MCF 10A (cell line): ENCODE data around the gene SLC30A4. TPM values are rescaled to one million over a fixed set of nuclear protein-coding genes. Genes with fewer than 3 reads are reported as not detected.

Source experiments
- BruUV-seq: library from RNA; stranded (reverse); fragments of 400-500 nt; replicated peaks from 2 replicates; lab custom pipeline; 2021; lab: Mats Ljungman, UMichigan
- CTCF ChIA-PET: fragments of 300-600 bp; sonication (Branson Sonifier 250); formaldehyde crosslinking; extraction: SDS; loops from one replicate; lab custom pipeline; 2021; ENCODE audit warnings: antibody characterized with exemption, inconsistent platforms; lab: Yijun Ruan, JAX
- POLR2A ChIA-PET: fragments of 300-600, 350-650 bp; sonication (Branson Sonifier 250); formaldehyde crosslinking; extraction: SDS; loops from one replicate; lab custom pipeline; 2020; ENCODE audit warnings: antibody characterized with exemption, inconsistent platforms; lab: Yijun Ruan, JAX
- DNase-seq: peaks from one replicate; pipeline ENCODE4 v3.0.0-alpha.2; 2018; ENCODE audit not compliant: unreplicated experiment
- H3K27ac Mint-ChIP-seq: one replicate; pipeline ENCODE4 v1.8.0; 2022; ENCODE audit warnings: mild to moderate bottlenecking, low read depth, mixed read lengths; ENCODE audit not compliant: unreplicated experiment
- H3K27me3 Mint-ChIP-seq: one replicate; pipeline ENCODE4 v1.8.0; 2022; ENCODE audit warnings: mixed read lengths; ENCODE audit not compliant: insufficient read depth, unreplicated experiment
- H3K36me3 Mint-ChIP-seq: one replicate; pipeline ENCODE4 v1.8.0; 2022; ENCODE audit warnings: mild to moderate bottlenecking, moderate library complexity, mixed read lengths; ENCODE audit not compliant: insufficient read depth, unreplicated experiment
- H3K4me1 Mint-ChIP-seq: one replicate; pipeline ENCODE4 v1.8.0; 2022; ENCODE audit warnings: mixed read lengths; ENCODE audit not compliant: insufficient read depth, unreplicated experiment
- H3K4me3 Mint-ChIP-seq: one replicate; pipeline ENCODE4 v1.8.0; 2022; ENCODE audit warnings: mild to moderate bottlenecking, moderate library complexity, mixed read lengths; ENCODE audit not compliant: unreplicated experiment
- H3K9me3 Mint-ChIP-seq: one replicate; pipeline ENCODE4 v1.8.0; 2022; ENCODE audit warnings: mixed read lengths; ENCODE audit not compliant: unreplicated experiment
- intact Hi-C: fragments of 100-400 bp; cut with micrococcal nuclease; formaldehyde crosslinking; loops from 2 replicates; pipeline ENCODE4 v1.14.1; 2022
- total RNA-seq: library from RNA; stranded (reverse); gene quantifications from 2 replicates; pipeline ENCODE4 v1.2.3, GENCODE V29; 2022
- TF ChIP-seq, protein P1 (sequence below): fragments of 200-600 bp; IDR thresholded peaks from one replicate; pipeline ENCODE4 v1.8.0; 2022; ENCODE audit warnings: antibody characterized with exemption, mild to moderate bottlenecking; ENCODE audit not compliant: unreplicated experiment

Gene SLC30A4
- total RNA-seq, 1 experiment from 2014 or later: 3.4 TPM

DNA sequence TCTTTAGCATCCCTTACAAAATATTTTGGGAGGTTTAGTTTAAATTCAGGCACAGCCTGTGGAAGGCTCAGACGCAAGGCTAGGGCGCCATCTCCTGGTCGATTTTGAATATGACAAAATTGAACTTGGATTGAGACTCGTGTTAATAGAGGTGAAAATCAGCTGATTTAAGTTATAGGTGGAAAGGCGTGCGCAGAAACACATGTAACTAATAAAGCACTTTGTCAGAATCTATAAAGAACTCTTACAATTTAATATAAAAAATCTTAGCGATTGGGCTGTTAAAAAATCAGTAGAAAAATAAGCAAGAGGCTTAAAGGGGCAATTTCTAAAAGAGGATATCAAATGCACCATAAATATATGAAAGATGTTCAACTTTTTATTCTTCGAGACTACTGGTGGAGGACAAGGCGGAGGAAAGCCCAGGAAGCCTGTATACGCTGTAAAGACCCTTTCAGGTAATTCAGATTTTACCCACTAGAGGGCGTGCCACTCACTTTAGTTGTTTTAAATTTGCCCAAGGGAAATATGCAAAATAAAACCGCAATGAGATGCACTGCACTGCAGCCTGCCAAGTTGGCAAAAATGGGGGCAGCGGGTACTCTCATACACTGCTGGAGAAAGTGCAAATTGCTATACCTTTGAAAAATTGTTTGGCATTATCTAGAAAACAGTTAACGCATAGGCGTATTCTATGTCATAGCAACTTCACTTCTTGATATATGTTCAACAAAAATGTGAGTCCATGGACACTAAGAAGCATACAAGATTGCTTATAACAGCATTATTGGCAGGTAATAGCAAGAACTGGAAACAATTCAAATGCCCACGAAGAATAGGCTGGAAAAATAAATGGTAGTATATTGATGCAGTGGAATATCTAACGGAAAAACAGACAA, 64.7 kb downstream of the SLC30A4 start:
- DNase-seq: peak; percentile 88
- CTCF ChIA-PET: interaction anchor here (0.6 to 5.3 kb wide), 47 partner anchors 9 to 344 kb away, joined by 3 to 104 read pairs (median 4); partner anchors contain the start of gene BLOC1S6
- H3K4me1 Mint-ChIP-seq: peaks cover 28% of the 10 kb centered on the region
- H3K27me3 Mint-ChIP-seq: no peaks in the 10 kb centered on the region
- intact Hi-C loops: loop anchor here (1.0 to 5.0 kb wide), 7 partner anchors 28 to 331 kb away; partner anchors contain the start of genes DUOX1, DUOXA1 and SLC30A4
- H3K27ac Mint-ChIP-seq: peak overlapping the region; percentile 70
- H3K9me3 Mint-ChIP-seq: no peaks in the 10 kb centered on the region
- peak overlapping the region; percentile 72 for H3K4me3 Mint-ChIP-seq
- no TSS peak for BruUV-seq
- H3K36me3 Mint-ChIP-seq: no peaks in the 10 kb centered on the region
- TF ChIP-seq, protein P1, sequence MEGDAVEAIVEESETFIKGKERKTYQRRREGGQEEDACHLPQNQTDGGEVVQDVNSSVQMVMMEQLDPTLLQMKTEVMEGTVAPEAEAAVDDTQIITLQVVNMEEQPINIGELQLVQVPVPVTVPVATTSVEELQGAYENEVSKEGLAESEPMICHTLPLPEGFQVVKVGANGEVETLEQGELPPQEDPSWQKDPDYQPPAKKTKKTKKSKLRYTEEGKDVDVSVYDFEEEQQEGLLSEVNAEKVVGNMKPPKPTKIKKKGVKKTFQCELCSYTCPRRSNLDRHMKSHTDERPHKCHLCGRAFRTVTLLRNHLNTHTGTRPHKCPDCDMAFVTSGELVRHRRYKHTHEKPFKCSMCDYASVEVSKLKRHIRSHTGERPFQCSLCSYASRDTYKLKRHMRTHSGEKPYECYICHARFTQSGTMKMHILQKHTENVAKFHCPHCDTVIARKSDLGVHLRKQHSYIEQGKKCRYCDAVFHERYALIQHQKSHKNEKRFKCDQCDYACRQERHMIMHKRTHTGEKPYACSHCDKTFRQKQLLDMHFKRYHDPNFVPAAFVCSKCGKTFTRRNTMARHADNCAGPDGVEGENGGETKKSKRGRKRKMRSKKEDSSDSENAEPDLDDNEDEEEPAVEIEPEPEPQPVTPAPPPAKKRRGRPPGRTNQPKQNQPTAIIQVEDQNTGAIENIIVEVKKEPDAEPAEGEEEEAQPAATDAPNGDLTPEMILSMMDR: peak; percentile 68
- POLR2A ChIA-PET: interaction anchor here (0.5 to 3.1 kb wide), 14 partner anchors 15 to 1421 kb away, joined by 3 to 25 read pairs (median 4); partner anchors contain the start of gene BLOC1S6

DNA sequence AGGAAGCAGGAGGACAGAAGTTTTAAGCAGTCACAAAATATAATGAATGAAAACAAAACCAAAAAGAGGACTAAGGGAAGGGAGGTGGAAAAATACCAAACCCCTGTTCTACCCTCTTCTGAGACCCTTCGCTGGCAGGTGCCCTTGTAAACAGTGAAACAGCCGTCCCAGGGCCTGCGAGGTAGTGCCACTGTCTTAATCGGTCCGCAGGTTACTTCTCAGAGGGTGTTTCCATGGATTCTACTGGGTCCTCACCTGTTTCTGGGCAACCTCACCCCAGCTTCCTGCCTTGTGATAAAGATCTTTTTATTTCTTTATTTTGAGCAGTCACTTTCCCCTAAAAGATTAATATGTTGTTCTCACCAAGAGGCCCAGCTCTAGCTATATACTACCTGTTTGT, 65.3 kb downstream of the SLC30A4 start:
- Mint-ChIP-seq H3K4me3 (peak overlapping the region; percentile 72), H3K27me3 (no peaks in the 10 kb centered on the region), H3K36me3 (no peaks in the 10 kb centered on the region), H3K9me3 (no peaks in the 10 kb centered on the region), H3K4me1 (peaks cover 28% of the 10 kb centered on the region), H3K27ac (peak overlapping the region; percentile 85)
- DNase-seq: no peak
- no TSS peak for BruUV-seq
- POLR2A ChIA-PET: interaction anchor here (0.6 to 3.1 kb wide), 11 partner anchors 14 to 192 kb away, joined by 3 to 25 read pairs (median 4); partner anchors contain the start of gene BLOC1S6
- CTCF ChIA-PET: interaction anchor here (0.7 to 5.3 kb wide), 39 partner anchors 12 to 295 kb away, joined by 3 to 104 read pairs (median 5); partner anchors contain the start of gene BLOC1S6
- TF ChIP-seq, protein P1: no peak
- intact Hi-C loops: loop anchor here (1.0 to 5.0 kb wide), 5 partner anchors 27 to 330 kb away; partner anchors contain the start of genes DUOX1 and DUOXA1

DNA sequence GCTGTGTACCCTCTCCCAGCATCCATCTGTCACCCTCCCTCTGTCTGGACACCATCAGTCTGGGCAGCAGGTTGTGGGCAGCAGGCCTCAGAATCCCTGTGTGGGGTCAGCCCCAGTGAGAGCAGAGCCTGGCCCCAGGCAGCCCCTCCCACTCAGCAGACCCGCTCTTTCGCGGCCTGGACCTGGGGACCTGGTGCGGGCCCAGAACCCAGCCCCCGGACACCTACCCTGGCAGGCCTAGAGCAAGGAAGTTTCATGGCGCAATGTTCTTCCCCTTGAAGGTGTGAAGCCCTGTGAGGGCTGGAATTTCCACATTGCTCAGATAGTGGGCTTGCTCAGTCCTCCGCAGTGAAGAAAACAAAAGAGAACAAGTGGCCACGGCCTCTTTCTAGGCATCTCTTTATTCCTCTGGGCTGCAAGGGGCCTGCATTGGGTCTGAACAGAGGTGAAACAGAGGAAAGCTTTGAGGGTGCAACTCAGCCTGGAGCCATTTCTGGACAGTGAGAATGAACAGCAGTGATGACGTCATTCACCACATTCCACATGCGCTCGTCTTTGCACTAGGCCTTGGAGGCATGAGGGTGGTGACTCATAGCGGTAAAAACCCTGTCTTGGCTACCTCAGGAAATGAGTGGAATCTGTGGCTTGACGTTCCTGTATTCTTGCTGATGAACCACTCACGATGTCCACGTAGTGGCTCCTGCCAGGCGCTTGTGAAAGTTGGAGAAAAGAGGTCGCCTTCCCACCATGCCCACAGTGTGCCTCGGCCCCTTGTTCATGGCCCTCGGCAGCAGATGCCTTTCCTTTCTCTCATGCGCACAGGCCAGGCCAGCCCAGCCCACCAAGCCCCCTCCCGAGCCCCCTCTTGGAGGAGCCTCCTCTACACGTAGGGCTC, 66.1 kb downstream of the SLC30A4 start:
- CTCF ChIA-PET: interaction anchor here (0.6 to 5.3 kb wide), 35 partner anchors 13 to 294 kb away, joined by 3 to 104 read pairs (median 6); partner anchors contain the start of gene BLOC1S6
- POLR2A ChIA-PET: interaction anchor here (0.7 to 3.1 kb wide), 10 partner anchors 14 to 255 kb away, joined by 3 to 25 read pairs (median 6); partner anchors contain the start of gene BLOC1S6

More for the DNA sequence above, 66.1 kb downstream of the SLC30A4 start:
- Mint-ChIP-seq H3K36me3 (no peaks in the 10 kb centered on the region), H3K4me1 (peaks cover 28% of the 10 kb centered on the region), H3K4me3 (peak overlapping the region; percentile 53), H3K27me3 (no peaks in the 10 kb centered on the region), H3K27ac (peak overlapping the region; percentile 85), H3K9me3 (no peaks in the 10 kb centered on the region)
- DNase-seq: peak; percentile 99
- BruUV-seq: no TSS peak
- intact Hi-C loops: loop anchor here (1.0 to 5.0 kb wide), 5 partner anchors 26 to 329 kb away; partner anchors contain the start of genes DUOX1 and DUOXA1
- TF ChIP-seq, protein P1: no peak
